ENCODE results near the gene FERMT2.

- TF ChIP-seq SP1 (IDR thresholded peaks at IDR 0.05) (no peak), CTCF (IDR thresholded peaks at IDR 0.05; ENCODE audit: low read depth, low read length, missing input control) (no peak), GABPA (IDR thresholded peaks at IDR 0.05 in 1 of 2, conservative IDR thresholded peaks at IDR 0.05 in 1 of 2) (no peak)
Observed at GRCh38 chr14:52949249-52949648, 1.6 kb downstream of the FERMT2 start.
